GM12872 (cell line): Measurements from ENCODE around the gene SLC6A6.

Experiments
- TF ChIP-seq, protein P1 (sequence below): IDR thresholded peaks from 3 replicates; pipeline ENCODE4 v1.5.1; 2011; ENCODE audit warnings: low read depth, mild to moderate bottlenecking, low read length, moderate library complexity; ENCODE audit not compliant: insufficient read depth

SLC6A6 gene

DNA sequence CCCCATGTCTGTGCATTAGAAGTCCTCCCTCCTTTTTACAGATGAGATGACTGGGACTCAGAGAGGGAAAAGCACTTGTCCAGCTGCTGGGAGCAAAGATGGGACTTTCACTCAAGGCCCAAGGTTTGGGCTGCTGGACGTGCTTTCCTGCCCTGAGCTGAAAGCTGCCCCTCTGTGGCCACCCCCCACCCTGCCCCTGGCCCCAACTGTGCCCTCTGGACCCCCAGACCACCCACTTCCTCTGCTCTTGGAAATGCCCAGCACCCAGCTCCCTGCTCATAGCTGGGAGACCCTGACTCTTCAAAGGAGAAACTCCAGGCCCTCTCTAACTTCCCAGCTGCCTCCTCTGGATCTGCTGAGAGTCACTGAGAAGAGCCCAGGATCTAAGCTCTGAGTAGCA is 117.0 kb downstream of the SLC6A6 start:
- TF ChIP-seq, protein P1, sequence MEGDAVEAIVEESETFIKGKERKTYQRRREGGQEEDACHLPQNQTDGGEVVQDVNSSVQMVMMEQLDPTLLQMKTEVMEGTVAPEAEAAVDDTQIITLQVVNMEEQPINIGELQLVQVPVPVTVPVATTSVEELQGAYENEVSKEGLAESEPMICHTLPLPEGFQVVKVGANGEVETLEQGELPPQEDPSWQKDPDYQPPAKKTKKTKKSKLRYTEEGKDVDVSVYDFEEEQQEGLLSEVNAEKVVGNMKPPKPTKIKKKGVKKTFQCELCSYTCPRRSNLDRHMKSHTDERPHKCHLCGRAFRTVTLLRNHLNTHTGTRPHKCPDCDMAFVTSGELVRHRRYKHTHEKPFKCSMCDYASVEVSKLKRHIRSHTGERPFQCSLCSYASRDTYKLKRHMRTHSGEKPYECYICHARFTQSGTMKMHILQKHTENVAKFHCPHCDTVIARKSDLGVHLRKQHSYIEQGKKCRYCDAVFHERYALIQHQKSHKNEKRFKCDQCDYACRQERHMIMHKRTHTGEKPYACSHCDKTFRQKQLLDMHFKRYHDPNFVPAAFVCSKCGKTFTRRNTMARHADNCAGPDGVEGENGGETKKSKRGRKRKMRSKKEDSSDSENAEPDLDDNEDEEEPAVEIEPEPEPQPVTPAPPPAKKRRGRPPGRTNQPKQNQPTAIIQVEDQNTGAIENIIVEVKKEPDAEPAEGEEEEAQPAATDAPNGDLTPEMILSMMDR = no peak

DNA sequence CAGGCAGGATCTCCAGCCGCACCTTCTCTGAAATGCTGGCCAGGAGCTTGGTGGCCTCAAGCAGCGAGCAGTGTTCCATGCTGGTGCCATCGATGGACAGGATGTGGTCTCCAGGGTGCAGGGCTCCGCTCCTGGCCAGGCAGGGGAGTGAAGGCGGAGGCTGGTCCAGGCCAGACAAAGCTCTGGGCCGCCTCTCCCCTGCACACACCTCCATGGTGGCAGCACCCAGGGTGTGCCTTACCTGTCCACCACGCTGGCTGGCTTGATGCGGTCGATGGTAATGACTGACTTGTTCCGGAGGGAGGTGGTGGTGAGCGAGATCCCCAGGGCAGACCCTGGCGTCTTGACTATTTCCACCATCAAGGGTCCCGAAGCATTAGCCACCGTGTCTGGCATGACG is 117.7 kb downstream of the SLC6A6 start:
- TF ChIP-seq, protein P1 = no peak

DNA sequence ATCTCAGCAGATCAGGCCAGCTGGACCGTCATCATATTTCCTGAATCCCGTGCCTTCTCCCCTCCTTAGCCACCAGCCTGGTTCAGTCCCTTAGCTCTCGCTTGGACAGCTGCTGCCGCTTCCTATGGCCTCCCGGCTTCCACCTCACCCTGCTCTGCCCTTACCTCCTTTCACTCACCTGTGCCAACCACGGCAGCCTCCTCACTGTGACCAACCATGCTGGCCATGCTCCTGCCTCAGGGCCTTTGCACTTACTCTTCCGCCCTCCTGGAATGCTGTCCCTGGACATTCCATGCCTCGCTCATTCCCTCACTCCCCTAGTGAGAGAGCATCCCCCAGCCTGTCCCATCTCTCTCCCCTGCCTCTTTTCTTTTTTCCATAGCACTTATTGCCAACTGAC is 118.6 kb downstream of the SLC6A6 start:
- TF ChIP-seq, protein P1 = no peak

DNA sequence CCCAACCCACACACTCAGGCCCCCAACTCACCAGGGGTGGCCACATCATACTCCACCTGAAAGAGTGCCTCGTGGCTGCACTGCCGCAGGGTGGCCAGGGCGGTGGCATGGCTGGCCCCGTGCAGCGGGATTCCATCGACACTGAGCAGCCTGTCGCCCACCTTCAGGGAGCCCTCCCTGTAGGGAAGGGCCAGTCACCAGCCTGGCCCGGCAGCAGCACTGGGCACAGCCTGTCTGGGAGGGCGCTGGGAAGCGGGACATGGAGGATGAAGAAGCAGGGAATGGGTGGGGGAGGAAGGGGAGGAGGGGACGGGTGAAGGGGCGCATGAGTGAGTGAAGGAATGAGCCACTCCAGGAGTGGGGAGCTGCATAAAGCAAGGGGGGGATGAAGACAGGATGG is 119.2 kb downstream of the SLC6A6 start:
- TF ChIP-seq, protein P1 = no peak

DNA sequence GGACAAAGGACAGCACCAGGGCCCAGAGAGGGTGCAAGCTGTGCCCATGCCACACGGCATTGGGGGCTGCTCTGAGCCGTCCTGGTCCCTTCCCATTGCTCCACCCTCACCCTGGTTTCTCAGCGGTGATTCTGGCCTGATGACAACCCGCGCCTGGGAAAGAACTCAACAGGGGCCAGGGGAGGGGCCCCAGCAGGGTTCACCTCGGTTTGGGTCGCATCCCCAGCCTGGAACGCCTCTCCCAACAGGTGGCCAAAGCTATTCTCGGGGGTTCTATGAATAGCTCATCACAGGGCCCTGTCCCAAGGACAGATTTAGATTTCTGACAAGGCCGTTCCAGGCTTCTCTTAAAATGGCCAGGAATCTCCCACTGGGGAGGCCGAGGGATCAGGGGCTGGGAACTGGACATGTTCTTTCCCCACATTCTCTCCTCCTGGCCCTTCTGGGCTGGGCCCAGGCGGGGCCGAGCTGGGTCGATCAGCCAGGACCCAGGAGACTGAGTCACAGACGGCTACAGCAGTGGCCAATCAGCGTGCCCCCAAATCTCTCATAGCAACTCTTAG is 119.8 kb downstream of the SLC6A6 start:
- TF ChIP-seq, protein P1 = no peak

DNA sequence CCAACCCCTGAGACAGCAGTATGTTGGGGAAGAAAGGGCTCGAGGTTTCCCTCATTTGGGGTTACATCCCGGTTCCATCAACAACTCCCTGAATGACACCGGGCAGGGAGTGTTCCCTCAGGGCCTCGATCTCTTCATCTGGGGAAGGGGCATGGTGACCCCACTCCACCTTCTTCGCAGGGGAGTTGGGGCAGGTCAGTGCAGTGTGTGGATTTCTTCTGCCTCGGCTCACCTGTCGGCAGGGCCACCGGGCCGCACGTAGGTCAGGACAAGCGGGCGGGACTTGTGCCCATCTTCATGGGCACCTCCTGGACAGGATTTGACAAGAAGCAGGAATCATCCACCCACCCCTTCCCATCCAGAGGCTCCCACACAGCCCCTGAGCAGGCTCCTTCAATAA is 120.4 kb downstream of the SLC6A6 start:
- TF ChIP-seq, protein P1 = no peak

DNA sequence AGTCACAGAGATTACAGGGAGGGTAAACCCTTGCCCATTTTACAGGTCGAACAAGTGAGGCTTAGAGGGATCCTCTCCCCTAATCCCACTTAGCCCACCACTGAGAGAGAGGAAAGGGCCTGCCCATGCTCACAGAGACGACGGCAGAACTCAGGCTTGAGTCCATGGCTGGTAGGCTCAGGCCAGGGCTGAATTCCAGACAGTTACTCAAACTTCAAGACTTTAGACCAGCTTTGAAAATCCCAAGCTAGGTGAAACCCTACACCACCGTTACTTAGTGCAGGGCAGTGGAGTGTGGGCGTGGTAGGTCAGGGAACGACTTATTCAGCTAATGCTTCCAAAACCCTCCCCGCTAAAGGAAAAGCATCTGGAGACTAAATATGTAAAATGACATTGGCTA is 121.4 kb downstream of the SLC6A6 start:
- TF ChIP-seq, protein P1 = no peak
